BLaER1 (cell line): ENCODE results near the gene TRAF5.

Experiments used
- H3K27ac ChIP-seq: shearing (Covaris generic); formaldehyde crosslinking; 2 replicates; pipeline ENCODE4 v1.8.1; 2022
- H3K27me3 ChIP-seq: shearing (Covaris generic); formaldehyde crosslinking; 2 replicates; pipeline ENCODE4 v1.8.1; 2022
- H3K36me3 ChIP-seq: shearing (Covaris generic); formaldehyde crosslinking; 2 replicates; pipeline ENCODE4 v1.8.1; 2022
- H3K4me1 ChIP-seq: shearing (Covaris generic); formaldehyde crosslinking; 2 replicates; pipeline ENCODE4 v1.8.1; 2022
- H3K4me2 ChIP-seq: shearing (Covaris generic); formaldehyde crosslinking; 2 replicates; pipeline ENCODE4 v1.8.1; 2022
- H3K4me3 ChIP-seq: shearing (Covaris generic); formaldehyde crosslinking; 2 replicates; pipeline ENCODE4 v1.8.1; 2022
- H3K9ac ChIP-seq: shearing (Covaris generic); formaldehyde crosslinking; 2 replicates; pipeline ENCODE4 v1.8.1; 2022
- H3K9me3 ChIP-seq: shearing (Covaris generic); formaldehyde crosslinking; 2 replicates; pipeline ENCODE4 v1.8.1; 2022
- H4K20me1 ChIP-seq: shearing (Covaris generic); formaldehyde crosslinking; 2 replicates; pipeline ENCODE4 v1.8.1; 2022
- Cebpa-rat ChIP-seq: shearing (Covaris generic); IDR thresholded peaks from 2 replicates; pipeline ENCODE4 v1.8.1; 2022

Gene TRAF5

GRCh38 chr1:211420389-211420788 lies 93.8 kb downstream of the TRAF5 start:
- no peak for TF ChIP-seq Cebpa-rat
- peaks cover 14% of the 10 kb centered on the region for H3K9me3 ChIP-seq
- H3K27me3 ChIP-seq: no peaks in the 10 kb centered on the region
- H4K20me1 ChIP-seq: no peaks in the 10 kb centered on the region
- H3K4me2 ChIP-seq: no peak overlapping the region
- H3K9ac ChIP-seq: no peak overlapping the region
- H3K4me3 ChIP-seq: no peak overlapping the region
- no peak overlapping the region for H3K27ac ChIP-seq
- peaks cover 9% of the 10 kb centered on the region; the same call in 1 of the 2 replicates for H3K4me1 ChIP-seq
- H3K36me3 ChIP-seq: no peaks in the 10 kb centered on the region

GRCh38 chr1:211420845-211421454 lies 94.3 kb downstream of the TRAF5 start:
- no peak overlapping the region for H3K27ac ChIP-seq
- H4K20me1 ChIP-seq: no peaks in the 10 kb centered on the region
- no peak overlapping the region for H3K9ac ChIP-seq
- no peak overlapping the region for H3K4me2 ChIP-seq
- H3K4me3 ChIP-seq: no peak overlapping the region
- H3K27me3 ChIP-seq: no peaks in the 10 kb centered on the region
- no peak for TF ChIP-seq Cebpa-rat
- no peaks in the 10 kb centered on the region for H3K36me3 ChIP-seq
- peaks cover 9% of the 10 kb centered on the region; the same call in 1 of the 2 replicates for H3K4me1 ChIP-seq
- peaks cover 13% of the 10 kb centered on the region for H3K9me3 ChIP-seq

GRCh38 chr1:211424018-211424417 lies 97.4 kb downstream of the TRAF5 start:
- Histone ChIP-seq H3K27me3 (no peaks in the 10 kb centered on the region), H3K9me3 (no peaks in the 10 kb centered on the region), H3K4me1 (no peaks in the 10 kb centered on the region), H3K36me3 (no peaks in the 10 kb centered on the region), H3K4me2 (no peak overlapping the region), H4K20me1 (no peaks in the 10 kb centered on the region), H3K27ac (no peak overlapping the region), H3K4me3 (no peak overlapping the region), H3K9ac (no peak overlapping the region)
- TF ChIP-seq Cebpa-rat: no peak
